ENCODE measurements around the gene CEMIP2. TPM values are rescaled to one million over a fixed set of nuclear protein-coding genes. Genes with fewer than 3 reads are reported as not detected.

CEMIP2 gene
- total and polyA plus RNA-seq, 2 of the 13 experiments (the other 11 are each of a cell fraction or from before 2014, with no cell fraction given) = 94.3 to 128 TPM

- TF ChIP-seq LRRFIP1 (CRISPR knock-in tag; conservative IDR thresholded peaks at IDR 0.05) = no peak
- no peak for TF ChIP-seq PAX8 (CRISPR knock-in tag; IDR thresholded peaks at IDR 0.05; ENCODE audit: borderline replicate concordance)
- TF ChIP-seq SAP130 (CRISPR knock-in tag; IDR thresholded peaks at IDR 0.05; ENCODE audit: low read depth) = peak; percentile 87
- TF ChIP-seq ISL2 (CRISPR knock-in tag; IDR thresholded peaks at IDR 0.05) = peak; percentile 92
- no peak for TF ChIP-seq XRCC5 (optimal IDR thresholded peaks at IDR 0.05; ENCODE audit: low read length)
- TF ChIP-seq MBNL3 (CRISPR knock-in tag; conservative IDR thresholded peaks at IDR 0.05) = no peak
- no peak for TF ChIP-seq MXD4 (CRISPR knock-in tag; IDR thresholded peaks at IDR 0.05)
- TF ChIP-seq HMGA1 (CRISPR knock-in tag; conservative IDR thresholded peaks at IDR 0.05) = no peak
- TF ChIP-seq MTERF4 (CRISPR knock-in tag; IDR thresholded peaks at IDR 0.05) = no peak
- no peak for TF ChIP-seq THAP7 (CRISPR knock-in tag; IDR thresholded peaks at IDR 0.05)
- no peak for TF ChIP-seq ZNF253 (CRISPR knock-in tag; IDR thresholded peaks at IDR 0.05; ENCODE audit: borderline replicate concordance)
- peak; percentile 75; the same call in 1 of the 2 replicates for TF ChIP-seq ZNF331 (CRISPR knock-in tag; IDR thresholded peaks at IDR 0.05)
- TF ChIP-seq ZNF510 (CRISPR knock-in tag; IDR thresholded peaks at IDR 0.05; ENCODE audit: low read depth) = no peak
- TF ChIP-seq ZNF609 (CRISPR knock-in tag; IDR thresholded peaks at IDR 0.05; ENCODE audit: borderline replicate concordance) = no peak; the same call in 1 of the 2 replicates
- TF ChIP-seq GATAD1 (CRISPR knock-in tag; IDR thresholded peaks at IDR 0.05) = peak; percentile 56; the same call in 1 of the 2 replicates
- TF ChIP-seq FUBP1 (CRISPR knock-in tag; IDR thresholded peaks at IDR 0.05; ENCODE audit: borderline replicate concordance) = no peak
- no peak for TF ChIP-seq CHD4 (IDR thresholded peaks at IDR 0.05; ENCODE audit: borderline replicate concordance, low read length)
These were observed 42.5 kb downstream of the CEMIP2 start (continued) for GRCh38 chr9:71725590-71726338.
